Activated CD4-positive, alpha-beta T cell treated with anti-CD3 and anti-CD28 coated beads for 48 hours (primary cell): ENCODE results near the gene GTPBP10.
A peak's percentile ranks its signal among the peaks of the same experiment; 100 is the strongest.

Experiments used
- DNase-seq: peaks from one replicate; pipeline ENCODE4 v3.0.0-alpha.2; 2020

GTPBP10 gene

GRCh38 chr7:90383422-90383821 is 36.9 kb downstream of the GTPBP10 start:
- no peak for DNase-seq

- no peak for DNase-seq
Measured at GRCh38 chr7:90383861-90384260, 37.3 kb downstream of the GTPBP10 start.

GRCh38 chr7:90384433-90384832 is 37.9 kb downstream of the GTPBP10 start:
- no peak for DNase-seq

- no peak for DNase-seq
Measured at GRCh38 chr7:90387470-90388240, 41.1 kb downstream of the GTPBP10 start.

- DNase-seq, result no peak
Measured at GRCh38 chr7:90390926-90391325, 44.4 kb downstream of the GTPBP10 start.

- no peak for DNase-seq
Measured at GRCh38 chr7:90391488-90391887, 45.0 kb downstream of the GTPBP10 start.

GRCh38 chr7:90396420-90396819 is 49.9 kb downstream of the GTPBP10 start:
- DNase-seq, result no peak

- DNase-seq, result no peak
Measured at GRCh38 chr7:90401989-90402388, 55.5 kb downstream of the GTPBP10 start.

GRCh38 chr7:90402785-90403173 is 56.3 kb downstream of the GTPBP10 start:
- no peak for DNase-seq

- peak; percentile 81 for DNase-seq
Measured at GRCh38 chr7:90403174-90404113, 56.9 kb downstream of the GTPBP10 start, which contains the start of gene CLDN12. CLDN12 (plus strand) TSS chr7:90403461; CDS start chr7:90412677, 9,216 bp downstream.

- no peak for DNase-seq
Measured at GRCh38 chr7:90404777-90405176, 58.3 kb downstream of the GTPBP10 start.

GRCh38 chr7:90407484-90407821 is 60.9 kb downstream of the GTPBP10 start:
- no peak for DNase-seq

GRCh38 chr7:90408142-90408541 is 61.6 kb downstream of the GTPBP10 start:
- DNase-seq, result no peak

- no peak for DNase-seq
Measured at GRCh38 chr7:90409667-90410066, 63.2 kb downstream of the GTPBP10 start.

GRCh38 chr7:90411510-90411909 is 65.0 kb downstream of the GTPBP10 start:
- no peak for DNase-seq

- peak; percentile 31 for DNase-seq
Measured at GRCh38 chr7:90412458-90413184, 66.1 kb downstream of the GTPBP10 start.

- DNase-seq, result no peak
Measured at GRCh38 chr7:90413185-90413528, 66.6 kb downstream of the GTPBP10 start.

- DNase-seq, result no peak
Measured at GRCh38 chr7:90421651-90422050, 75.1 kb downstream of the GTPBP10 start.

GRCh38 chr7:90424720-90425119 is 78.2 kb downstream of the GTPBP10 start:
- DNase-seq, result no peak

GRCh38 chr7:90425376-90425775 is 78.9 kb downstream of the GTPBP10 start:
- DNase-seq, result no peak

GRCh38 chr7:90430614-90431460 is 84.3 kb downstream of the GTPBP10 start:
- no peak for DNase-seq

- DNase-seq, result no peak
Measured at GRCh38 chr7:90432752-90433151, 86.2 kb downstream of the GTPBP10 start.
